HG03571 (cell line): ENCODE measurements around the gene GTF3C5.
"Not testable (repeated sequence)": the region's sequence is repeated elsewhere in the genome, so short reads cannot be mapped to it uniquely, and the experiment has no call there.

ENCODE experiments used
- ATAC-seq: cut with Tn5 transposase; IDR thresholded peaks from one replicate; pipeline ENCODE4 v1.9.1; 2021; ENCODE audit not compliant: unreplicated experiment

GTF3C5 gene

DNA sequence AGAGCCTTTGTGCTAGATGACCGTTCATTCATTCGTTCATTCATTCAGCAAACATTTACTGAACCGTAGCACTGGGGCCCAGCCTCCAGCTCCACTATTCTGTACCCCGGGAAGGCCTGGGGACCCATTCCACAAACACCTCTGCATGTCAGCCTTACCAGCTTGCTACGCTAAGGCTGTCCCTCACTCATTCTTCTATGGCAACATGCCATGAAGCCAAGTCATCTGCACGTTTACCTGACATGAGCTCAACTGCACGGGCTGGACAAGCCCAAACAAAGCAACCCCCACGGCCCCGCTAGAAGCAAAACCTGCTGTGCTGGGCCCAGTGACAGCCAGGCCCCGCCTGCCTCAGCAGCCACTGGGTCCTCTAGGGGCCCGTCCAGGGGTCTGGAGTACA, 37.0 kb downstream of the GTF3C5 start:
- no peak for ATAC-seq

GRCh38 chr9:133068431-133068830, 37.6 kb downstream of the GTF3C5 start:
- not testable (repeated sequence) for ATAC-seq

- ATAC-seq, result not testable (repeated sequence)
These were observed 39.7 kb downstream of the GTF3C5 start for GRCh38 chr9:133070500-133070961.

GRCh38 chr9:133070985-133071384, 40.2 kb downstream of the GTF3C5 start:
- ATAC-seq, result not testable (repeated sequence)

DNA sequence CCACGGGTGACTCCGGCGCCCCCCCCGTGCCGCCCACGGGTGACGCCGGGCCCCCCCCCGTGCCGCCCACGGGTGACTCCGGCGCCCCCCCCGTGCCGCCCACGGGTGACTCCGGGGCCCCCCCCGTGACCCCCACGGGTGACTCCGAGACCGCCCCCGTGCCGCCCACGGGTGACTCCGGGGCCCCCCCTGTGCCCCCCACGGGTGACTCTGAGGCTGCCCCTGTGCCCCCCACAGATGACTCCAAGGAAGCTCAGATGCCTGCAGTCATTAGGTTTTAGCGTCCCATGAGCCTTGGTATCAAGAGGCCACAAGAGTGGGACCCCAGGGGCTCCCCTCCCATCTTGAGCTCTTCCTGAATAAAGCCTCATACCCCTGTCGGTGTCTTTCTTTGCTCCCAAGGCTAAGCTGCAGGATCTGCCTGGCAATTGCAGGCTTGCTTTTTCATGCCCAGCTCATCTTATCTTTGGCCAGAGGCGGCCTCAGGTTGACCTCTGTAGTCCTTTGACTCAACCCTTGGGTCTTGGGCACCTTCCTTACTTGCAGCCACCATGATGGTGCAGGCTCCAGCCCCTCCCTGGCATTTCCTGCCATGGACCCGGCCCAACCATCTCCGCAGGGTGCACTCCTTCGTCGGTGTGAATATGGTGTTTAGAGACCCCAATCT, 40.8 kb downstream of the GTF3C5 start:
- ATAC-seq, result no peak

DNA sequence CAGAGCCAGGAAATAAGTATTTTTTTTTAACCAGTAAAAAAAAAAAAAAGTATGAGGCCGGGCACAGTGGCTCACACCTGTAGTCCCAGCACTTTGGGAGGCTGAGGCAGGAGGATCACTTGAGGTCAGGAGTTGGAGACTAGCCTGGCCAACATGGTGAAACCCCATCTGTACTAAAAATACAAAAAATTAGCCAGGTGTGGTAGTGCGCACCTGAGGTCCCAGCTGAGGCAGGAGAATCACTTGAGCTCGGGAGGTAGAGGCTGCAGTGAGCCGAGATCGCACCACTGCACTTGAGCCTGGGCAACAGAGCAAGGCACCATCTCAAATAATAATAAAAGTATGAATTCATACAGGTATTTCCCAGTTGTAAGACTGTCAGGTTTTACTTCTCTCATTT, 41.4 kb downstream of the GTF3C5 start:
- not testable (repeated sequence) for ATAC-seq

- ATAC-seq, result no peak
These were observed 42.6 kb downstream of the GTF3C5 start for GRCh38 chr9:133073086-133074014.

DNA sequence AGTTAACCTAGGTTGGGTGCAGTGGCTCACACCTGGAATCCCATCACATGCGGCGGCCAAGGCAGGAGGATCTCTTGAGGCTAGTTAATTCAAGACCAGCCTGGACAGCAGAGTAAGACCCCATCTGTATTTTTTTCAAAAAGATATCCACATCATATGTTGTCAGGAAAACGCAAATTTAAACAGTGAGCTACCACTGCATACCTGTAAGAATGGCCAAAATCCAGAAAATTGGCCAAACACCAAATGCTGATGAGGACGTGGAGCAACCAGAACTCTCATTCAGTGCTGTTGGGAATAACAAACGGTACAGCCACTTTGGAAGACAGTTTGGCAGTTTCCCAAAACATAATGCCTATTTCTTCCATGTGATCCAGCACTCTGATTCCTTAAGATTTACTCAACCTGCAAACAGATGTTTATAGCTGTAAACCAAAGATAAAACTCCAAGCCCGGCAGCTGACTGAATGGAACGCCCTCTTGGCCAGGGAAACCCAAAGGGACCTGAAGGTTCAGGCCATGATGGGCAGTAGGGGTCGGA, 43.4 kb downstream of the GTF3C5 start:
- no peak for ATAC-seq

- ATAC-seq, result no peak
These were observed 45.3 kb downstream of the GTF3C5 start for GRCh38 chr9:133075925-133076630.

- ATAC-seq, result no peak
These were observed 45.9 kb downstream of the GTF3C5 start for GRCh38 chr9:133076691-133077090.

GRCh38 chr9:133078486-133078885, 47.7 kb downstream of the GTF3C5 start:
- no peak for ATAC-seq

- ATAC-seq, result no peak
These were observed 49.4 kb downstream of the GTF3C5 start for GRCh38 chr9:133080161-133080560.

- not testable (repeated sequence) for ATAC-seq
These were observed 50.3 kb downstream of the GTF3C5 start for GRCh38 chr9:133080786-133081779.

GRCh38 chr9:133081957-133082644, 51.3 kb downstream of the GTF3C5 start:
- not testable (repeated sequence) for ATAC-seq

GRCh38 chr9:133083688-133084087, 52.9 kb downstream of the GTF3C5 start:
- ATAC-seq, result not testable (repeated sequence)

DNA sequence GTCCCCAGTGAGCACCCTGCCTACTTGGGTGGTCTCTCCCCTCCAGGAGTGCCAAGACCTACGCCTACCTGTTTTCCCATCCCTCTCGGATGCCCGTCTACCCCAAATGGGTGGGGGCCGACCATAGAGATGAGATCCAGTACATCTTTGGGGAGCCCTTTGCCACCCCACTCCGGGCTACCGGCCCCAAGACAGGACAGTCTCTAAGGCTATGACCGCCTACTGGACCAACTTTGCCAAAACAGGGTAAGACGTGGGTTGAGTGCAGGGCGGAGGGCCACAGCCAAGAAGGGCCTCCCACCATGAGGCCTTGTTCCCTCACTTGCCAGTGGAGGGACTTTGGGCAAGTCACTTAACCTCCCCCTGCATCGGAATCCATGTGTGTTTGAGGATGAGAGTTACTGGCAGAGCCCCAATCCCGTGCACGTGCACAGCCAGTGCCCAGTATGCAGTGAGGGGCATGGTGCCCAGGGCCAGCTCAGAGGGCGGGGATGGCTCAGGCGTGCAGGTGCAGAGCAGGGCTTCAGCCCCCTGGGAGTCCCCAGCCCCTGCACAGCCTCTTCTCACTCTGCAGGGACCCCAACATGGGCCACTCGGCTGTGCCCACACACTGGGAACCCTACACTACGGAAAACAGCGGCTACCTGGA, 55.5 kb downstream of the GTF3C5 start:
- ATAC-seq, result not testable (repeated sequence)

- ATAC-seq, result no peak
These were observed 56.1 kb downstream of the GTF3C5 start for GRCh38 chr9:133086894-133087293.

- no peak for ATAC-seq
These were observed 56.8 kb downstream of the GTF3C5 start for GRCh38 chr9:133087429-133088145.
